Ectodermal cell (in vitro differentiated cells): ENCODE results near the gene RELT.

Experiments
- H3K27ac ChIP-seq: 2 replicates; pipeline ENCODE4 v1.7.0; 2013; ENCODE audit warnings: mild to moderate bottlenecking, low read depth, low read length; ENCODE audit not compliant: insufficient read depth, poor library complexity, severe bottlenecking
- H3K27me3 ChIP-seq: 2 replicates; pipeline ENCODE4 v1.7.0; 2013; ENCODE audit warnings: mild to moderate bottlenecking, low read length; ENCODE audit not compliant: insufficient read depth, control insufficient read depth, poor library complexity, severe bottlenecking
- H3K36me3 ChIP-seq: one replicate; pipeline ENCODE4 v1.7.0; 2013; ENCODE audit warnings: low read length; ENCODE audit not compliant: control insufficient read depth, insufficient read depth
- H3K4me1 ChIP-seq: one replicate; pipeline ENCODE4 v1.7.0; 2013; ENCODE audit warnings: low read length; ENCODE audit not compliant: control insufficient read depth, insufficient read depth
- H3K4me3 ChIP-seq: 2 replicates; pipeline ENCODE4 v1.7.0; 2013; ENCODE audit warnings: low read depth, low read length, control low read depth; ENCODE audit not compliant: insufficient read depth
- H3K9me3 ChIP-seq: 2 replicates; pipeline ENCODE4 v1.7.0; 2013; ENCODE audit warnings: mild to moderate bottlenecking, low read length, moderate library complexity; ENCODE audit not compliant: control insufficient read depth
- WGBS, 2 experiments: methylation state at CpG; one replicate each; pipeline ENCODE4 v1.1.7; 2013; ENCODE audit warnings: missing lambda C conversion rate in 2 of 2; 5-methylcytosine and 5-hydroxymethylcytosine counted together

The RELT gene

DNA sequence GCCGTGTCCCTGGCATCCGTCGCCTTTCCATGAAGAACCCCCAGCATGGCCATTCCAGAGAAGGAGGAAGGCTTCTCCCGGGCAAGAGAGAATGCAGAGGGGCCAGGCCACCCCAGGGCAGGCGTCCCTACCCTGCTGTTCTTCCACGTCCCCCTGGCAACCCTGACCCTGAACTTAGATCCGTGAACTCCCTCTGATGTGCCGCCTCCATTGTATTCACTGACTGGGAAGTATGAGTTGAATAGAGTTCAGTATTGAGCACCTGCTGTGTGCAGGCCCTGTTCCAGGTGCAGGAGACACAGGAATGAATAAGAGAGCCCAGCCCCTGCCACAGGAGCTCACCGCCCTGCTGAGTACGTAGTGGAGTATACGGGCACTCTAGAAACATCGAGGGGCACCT is 29.1 kb upstream of the RELT start:
- Histone ChIP-seq H3K4me1 (peaks cover 10% of the 10 kb centered on the region), H3K9me3 (no peaks in the 10 kb centered on the region), H3K27ac (no peak overlapping the region), H3K27me3 (peaks cover 15% of the 10 kb centered on the region), H3K36me3 (no peaks in the 10 kb centered on the region), H3K4me3 (no peak overlapping the region)
- 83 to 86% methylated on average over 12 of the region's 12 CpGs for whole genome bisulfite sequencing, 2 experiments

DNA sequence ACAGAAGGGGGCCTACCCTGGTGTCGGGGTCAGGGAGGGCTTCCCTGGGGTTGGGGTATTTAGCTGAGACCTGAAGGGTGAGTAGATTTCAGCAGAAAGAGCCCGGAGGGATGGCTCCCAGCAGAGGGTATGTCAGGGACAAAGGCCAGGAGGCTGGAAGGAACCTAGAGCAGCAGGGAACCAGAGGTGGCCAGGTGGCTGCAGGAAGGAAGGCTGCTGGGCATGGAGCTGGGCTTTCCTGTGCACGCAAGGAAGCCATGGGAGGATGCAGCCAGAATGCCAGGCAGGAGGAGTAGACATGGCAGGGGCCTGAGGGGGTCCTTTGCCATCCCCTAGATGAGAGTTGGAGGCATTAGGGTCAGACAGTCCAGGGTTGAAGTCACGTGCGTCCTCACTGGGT is 27.4 kb upstream of the RELT start:
- 84 to 86% methylated on average over 5 of the region's 5 CpGs for WGBS, 2 experiments
- Histone ChIP-seq H3K36me3 (peaks cover 4% of the 10 kb centered on the region), H3K9me3 (no peaks in the 10 kb centered on the region), H3K27me3 (no peaks in the 10 kb centered on the region), H3K4me1 (peaks cover 1% of the 10 kb centered on the region), H3K4me3 (no peak overlapping the region), H3K27ac (no peak overlapping the region)

- no peaks in the 10 kb centered on the region for H3K27me3 ChIP-seq
- H3K36me3 ChIP-seq: peaks cover 4% of the 10 kb centered on the region
- WGBS, 2 experiments: 87 to 93% methylated on average over 6 of the region's 6 CpGs
- no peak overlapping the region for H3K4me3 ChIP-seq
- H3K27ac ChIP-seq: no peak overlapping the region
- H3K4me1 ChIP-seq: no peaks in the 10 kb centered on the region
- H3K9me3 ChIP-seq: no peaks in the 10 kb centered on the region
Measured at GRCh38 chr11:73349633-73350032, 26.6 kb upstream of the RELT start.

- H3K36me3 ChIP-seq: peaks cover 4% of the 10 kb centered on the region
- H3K4me1 ChIP-seq: no peaks in the 10 kb centered on the region
- H3K27me3 ChIP-seq: no peaks in the 10 kb centered on the region
- no peak overlapping the region for H3K4me3 ChIP-seq
- 28 to 29% methylated on average over 16 of the region's 16 CpGs for WGBS, 2 experiments
- no peaks in the 10 kb centered on the region for H3K9me3 ChIP-seq
- no peak overlapping the region for H3K27ac ChIP-seq
Measured at GRCh38 chr11:73350908-73351636, 25.1 kb upstream of the RELT start.

DNA sequence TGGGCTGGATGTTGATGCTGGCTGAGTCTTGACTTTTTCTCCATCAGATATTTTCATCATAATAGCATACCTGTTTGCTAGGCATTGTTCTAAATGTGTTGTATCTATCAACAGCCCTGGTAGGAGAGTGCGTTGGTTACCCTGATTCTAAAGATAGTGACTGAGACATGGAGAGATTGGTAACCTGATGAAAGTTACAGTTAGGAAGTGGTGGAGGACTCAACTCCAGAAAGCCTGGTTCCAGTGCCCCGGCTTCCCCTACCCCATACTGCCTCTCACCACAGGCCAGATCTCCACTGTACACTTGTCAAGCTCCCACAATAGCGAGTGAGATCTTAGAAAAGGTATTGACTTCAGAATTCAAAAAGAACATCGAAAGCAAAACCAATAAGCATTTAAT is 22.8 kb upstream of the RELT start:
- Histone ChIP-seq H3K27me3 (no peaks in the 10 kb centered on the region), H3K4me3 (no peak overlapping the region), H3K9me3 (no peaks in the 10 kb centered on the region), H3K4me1 (no peaks in the 10 kb centered on the region), H3K27ac (no peak overlapping the region), H3K36me3 (peaks cover 4% of the 10 kb centered on the region)
- WGBS, 2 experiments: 88 to 97% methylated on average over 4 of the region's 4 CpGs

GRCh38 chr11:73355109-73355508 is 21.1 kb upstream of the RELT start:
- no peaks in the 10 kb centered on the region for H3K9me3 ChIP-seq
- no peak overlapping the region for H3K4me3 ChIP-seq
- no peak overlapping the region for H3K27ac ChIP-seq
- H3K27me3 ChIP-seq: no peaks in the 10 kb centered on the region
- WGBS, 2 experiments: 95 to 98% methylated on average over 4 of the region's 4 CpGs
- H3K36me3 ChIP-seq: peaks cover 4% of the 10 kb centered on the region
- no peaks in the 10 kb centered on the region for H3K4me1 ChIP-seq

DNA sequence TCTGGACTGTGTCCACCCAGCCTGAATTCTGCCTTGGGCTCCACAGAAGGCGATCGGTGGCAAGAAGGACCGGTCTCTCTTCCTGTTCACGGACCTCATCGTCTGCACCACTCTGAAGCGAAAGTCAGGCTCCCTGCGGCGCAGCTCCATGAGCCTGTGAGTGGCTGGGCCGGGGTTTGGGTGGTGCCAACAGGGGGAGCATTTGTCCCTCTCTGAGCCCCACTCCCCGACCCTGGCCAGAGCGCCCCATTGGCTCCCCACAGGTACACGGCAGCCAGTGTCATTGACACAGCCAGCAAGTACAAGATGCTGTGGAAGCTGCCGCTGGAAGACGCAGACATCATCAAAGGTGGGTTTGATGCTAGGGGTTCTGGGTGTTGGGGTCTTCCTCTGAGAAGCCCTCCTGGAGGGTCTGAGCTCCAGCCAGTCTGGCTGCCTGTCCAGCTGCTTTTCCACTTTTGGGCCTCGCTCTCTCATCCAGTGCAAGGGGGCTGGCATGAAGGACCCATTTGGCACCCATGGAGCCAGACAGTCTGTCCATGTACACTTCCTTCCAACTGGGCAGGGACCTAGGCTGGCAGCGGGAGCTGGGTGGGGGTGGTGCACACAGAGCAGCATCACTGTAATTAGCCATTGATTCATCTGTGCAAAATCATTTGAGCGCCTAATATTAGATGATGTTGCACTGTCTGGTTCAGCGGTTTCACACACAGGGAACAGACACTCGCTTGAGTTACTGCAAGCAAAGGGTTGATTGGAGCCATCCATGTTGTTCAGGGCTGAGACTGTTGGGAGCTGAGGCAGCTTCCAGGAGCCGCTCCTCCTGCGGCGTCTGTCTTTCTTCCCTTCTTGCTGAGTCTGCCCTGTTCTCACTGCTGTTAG is 19.0 kb upstream of the RELT start:
- Histone ChIP-seq H3K27ac (no peak overlapping the region), H3K36me3 (peaks cover 4% of the 10 kb centered on the region), H3K4me1 (no peaks in the 10 kb centered on the region), H3K4me3 (no peak overlapping the region), H3K27me3 (no peaks in the 10 kb centered on the region), H3K9me3 (no peaks in the 10 kb centered on the region)
- 94 to 96% methylated on average over 22 of the region's 22 CpGs for WGBS, 2 experiments

DNA sequence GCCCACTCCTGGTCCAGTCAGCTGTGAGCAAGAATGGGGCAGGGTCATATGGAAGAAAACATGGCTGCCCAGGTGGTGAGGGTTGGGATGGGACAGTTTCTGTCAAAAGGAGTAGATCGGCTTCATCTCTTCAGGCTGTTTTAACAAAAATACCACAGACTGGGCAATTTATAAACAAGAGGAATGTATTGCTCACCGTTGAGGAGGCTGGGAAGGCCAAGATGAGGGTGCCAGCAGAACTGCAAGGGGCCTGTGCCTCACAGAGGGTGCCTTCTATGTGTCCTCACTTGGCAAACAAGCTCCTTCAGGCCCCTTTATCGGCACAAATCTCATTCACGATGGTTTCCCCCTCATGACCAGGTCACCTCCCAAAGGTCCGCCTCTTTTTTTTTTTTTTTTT is 18.1 kb upstream of the RELT start:
- Histone ChIP-seq H3K9me3 (no peaks in the 10 kb centered on the region), H3K4me3 (no peak overlapping the region), H3K4me1 (no peaks in the 10 kb centered on the region), H3K36me3 (peaks cover under 1% of the 10 kb centered on the region), H3K27ac (no peak overlapping the region), H3K27me3 (no peaks in the 10 kb centered on the region)
- 90 to 91% methylated on average over 5 of the region's 5 CpGs for WGBS, 2 experiments

DNA sequence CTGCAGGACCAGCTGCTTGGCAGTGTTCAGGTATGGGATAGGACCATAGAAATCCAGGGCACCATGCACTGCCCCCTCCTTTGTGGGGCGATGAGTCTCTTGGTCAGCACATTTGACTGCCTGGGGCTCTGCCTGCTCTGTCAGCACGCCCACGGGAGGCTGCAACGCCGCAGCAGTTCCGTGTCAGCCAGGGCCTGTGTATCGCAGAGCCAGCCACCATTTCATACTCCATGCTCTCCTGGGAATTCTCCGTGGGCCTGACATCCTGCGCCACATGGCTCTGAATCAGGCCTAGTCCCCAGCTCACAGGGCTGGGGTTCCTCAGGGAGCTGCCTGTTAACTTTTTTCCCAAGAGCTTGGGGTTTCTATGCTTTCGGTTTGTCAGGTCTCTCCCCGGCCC is 16.9 kb upstream of the RELT start:
- H3K4me3 ChIP-seq: no peak overlapping the region
- H3K27ac ChIP-seq: no peak overlapping the region
- WGBS, 2 experiments: 92% methylated on average over 11 of the region's 11 CpGs

GRCh38 chr11:73359930-73360742 is 16.1 kb upstream of the RELT start:
- Histone ChIP-seq H3K27ac (no peak overlapping the region), H3K9me3 (no peaks in the 10 kb centered on the region), H3K4me1 (no peaks in the 10 kb centered on the region), H3K4me3 (no peak overlapping the region), H3K27me3 (no peaks in the 10 kb centered on the region), H3K36me3 (peaks cover 10% of the 10 kb centered on the region)
- 90 to 91% methylated on average over 19 of the region's 19 CpGs for WGBS, 2 experiments

More for the DNA sequence above, 16.9 kb upstream of the RELT start:
- Histone ChIP-seq H3K27me3 (no peaks in the 10 kb centered on the region), H3K36me3 (peaks cover 9% of the 10 kb centered on the region), H3K4me1 (no peaks in the 10 kb centered on the region), H3K9me3 (no peaks in the 10 kb centered on the region)
